ENCODE data around the gene AHRR.

AHRR gene

GRCh38 chr5:362189-362588 is 40.7 kb downstream of the AHRR start:
- no peak for TF ChIP-seq CTCF (conservative IDR thresholded peaks at IDR 0.05)
- H3K27ac ChIP-seq: no peak overlapping the region

DNA sequence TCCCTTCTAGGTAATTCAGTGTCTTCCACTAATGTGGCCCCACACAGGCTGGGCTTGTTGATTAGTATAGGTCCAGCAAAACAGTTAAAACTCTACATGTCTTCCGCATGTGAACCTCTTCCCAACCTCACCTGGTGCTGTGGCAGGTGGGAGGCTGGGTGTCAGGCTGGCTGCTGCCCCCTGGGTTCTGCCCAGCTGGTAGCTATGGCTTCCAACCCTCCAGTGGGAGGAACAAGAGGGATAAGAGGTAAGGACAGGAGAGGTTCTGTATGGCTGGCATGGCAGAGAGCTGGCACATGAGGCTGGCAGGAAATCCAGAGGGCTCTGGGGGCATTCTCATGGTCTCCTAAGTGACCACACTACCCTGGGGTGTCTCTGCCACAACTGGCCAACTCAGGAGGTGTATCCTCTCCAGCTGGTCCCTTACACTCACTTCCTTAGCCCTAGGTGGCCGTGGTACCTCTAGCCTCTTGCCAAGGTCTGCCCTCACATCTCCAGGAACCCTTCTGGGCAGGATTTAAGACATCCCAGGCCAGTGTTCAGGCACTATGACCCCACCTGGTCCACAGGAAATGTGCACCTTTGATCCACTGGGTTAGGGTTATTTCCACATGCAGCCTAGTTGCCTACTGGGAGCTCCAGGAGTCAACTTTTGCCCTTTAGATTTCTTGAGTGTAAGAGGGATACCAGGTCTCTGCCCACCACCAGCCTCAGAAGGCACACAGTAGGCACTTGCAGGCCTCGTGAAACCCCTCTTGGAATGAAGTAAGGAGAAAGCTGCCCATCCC is 41.7 kb downstream of the AHRR start:
- TF ChIP-seq CTCF (conservative IDR thresholded peaks at IDR 0.05): no peak

GRCh38 chr5:364497-364896 is 43.0 kb downstream of the AHRR start:
- TF ChIP-seq CTCF (conservative IDR thresholded peaks at IDR 0.05): no peak
- no peak overlapping the region for H3K27ac ChIP-seq

More for the DNA sequence above, 41.7 kb downstream of the AHRR start:
- H3K27ac ChIP-seq: no peak overlapping the region

GRCh38 chr5:366541-367357 is 45.2 kb downstream of the AHRR start:
- H3K27ac ChIP-seq: no peak overlapping the region
- no peak for TF ChIP-seq CTCF (conservative IDR thresholded peaks at IDR 0.05)

DNA sequence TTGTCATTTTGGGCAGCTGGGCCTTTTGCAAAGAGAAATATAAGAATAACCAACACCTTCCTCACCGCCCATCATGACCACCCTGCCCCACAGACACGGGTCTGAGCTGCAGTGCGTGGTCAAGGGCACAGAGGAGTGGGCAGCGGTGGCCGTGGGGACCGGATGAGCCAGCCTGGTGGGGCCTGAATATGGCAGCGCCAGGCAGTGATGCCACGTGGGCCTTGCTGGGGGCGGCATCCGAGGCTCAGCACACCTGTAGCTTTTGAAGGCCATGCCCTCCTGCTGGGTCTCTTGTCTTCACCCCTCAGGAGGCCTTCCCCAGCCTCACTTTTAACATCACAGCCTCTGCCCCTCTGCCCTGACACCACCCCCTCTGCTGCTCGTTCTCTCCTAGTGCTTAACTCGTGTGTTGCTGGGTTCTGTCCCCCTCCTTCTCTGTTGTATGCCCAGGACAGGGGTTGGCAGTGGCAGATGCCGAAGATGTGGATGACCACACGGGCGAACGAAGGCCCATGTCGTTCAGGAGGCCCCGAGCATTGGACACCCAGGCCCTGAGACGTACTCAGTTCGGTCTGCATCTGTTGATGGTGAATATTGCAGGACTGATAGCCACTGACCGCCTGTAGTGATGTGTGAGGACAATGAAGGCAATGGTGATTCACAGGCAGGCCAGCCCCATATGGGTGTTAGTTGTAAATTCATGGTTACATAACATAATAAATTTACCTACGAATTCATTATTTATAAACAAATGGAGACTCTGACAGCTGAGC is 46.0 kb downstream of the AHRR start:
- H3K27ac ChIP-seq: no peak overlapping the region
- TF ChIP-seq CTCF (conservative IDR thresholded peaks at IDR 0.05): no peak

DNA sequence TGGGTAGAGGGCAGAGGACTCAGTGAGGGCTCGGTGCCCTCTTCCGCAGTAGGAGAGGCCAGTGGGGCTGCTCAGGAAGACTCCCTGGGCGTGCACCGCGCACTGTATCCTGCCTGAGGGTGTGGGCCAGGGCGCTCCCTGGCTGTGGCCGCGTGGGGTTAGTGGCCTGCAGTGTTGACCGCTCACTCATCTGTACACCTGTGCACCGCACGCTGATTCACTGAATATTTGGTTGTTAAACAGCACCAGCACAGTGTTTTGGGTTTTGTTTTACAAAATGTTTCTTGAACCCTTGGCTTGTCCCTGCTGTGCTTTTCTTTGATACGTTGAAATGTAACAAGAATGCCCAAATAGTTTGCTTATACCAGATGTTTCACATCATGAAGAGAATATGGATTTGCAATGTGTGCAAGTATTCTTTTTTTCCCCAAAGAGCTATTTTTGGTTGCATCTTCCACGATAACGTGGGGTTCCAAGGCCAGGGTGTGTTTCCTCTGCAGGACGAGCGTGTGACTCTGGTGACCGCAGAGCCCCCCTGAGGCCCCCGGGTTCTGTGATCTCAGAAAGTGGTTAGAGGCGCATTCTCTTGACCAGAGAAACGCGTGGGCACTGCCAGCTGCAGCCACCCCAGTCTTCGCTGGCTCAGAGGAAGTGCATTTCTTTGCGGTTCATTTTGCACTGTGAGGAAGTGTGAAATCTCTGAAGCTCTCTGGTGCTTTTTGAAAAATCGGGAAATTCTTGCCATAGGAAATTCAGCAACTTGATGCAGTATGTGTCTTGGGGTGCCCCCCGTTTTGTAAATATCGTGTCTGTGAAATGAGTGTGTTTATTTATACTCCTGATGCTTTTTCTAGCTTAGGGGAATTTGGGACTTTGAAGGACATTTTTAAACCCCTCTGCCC is 46.9 kb downstream of the AHRR start:
- no peak overlapping the region for H3K27ac ChIP-seq
- no peak for TF ChIP-seq CTCF (conservative IDR thresholded peaks at IDR 0.05)
